Skeletal muscle tissue (tissue), 4 donors: ENCODE data around the gene ST6GALNAC2. TPM values are rescaled to one million over a fixed set of nuclear protein-coding genes. Genes with fewer than 3 reads are reported as not detected.

Experiments used
- H3K27ac ChIP-seq: one replicate; pipeline ENCODE4 v1.7.0; 2013; ENCODE audit warnings: mild to moderate bottlenecking, low read depth, low read length, inconsistent platforms
- H3K27me3 ChIP-seq, 3 donors: one replicate each; pipeline ENCODE4 v1.7.0; 2013; ENCODE audit warnings: low read length in 3 of 3; ENCODE audit not compliant: control insufficient read depth in 3 of 3, insufficient read depth in 3 of 3
- H3K36me3 ChIP-seq, 3 donors: one replicate each; pipeline ENCODE4 v1.7.0; 2013; ENCODE audit warnings: low read length in 3 of 3; ENCODE audit not compliant: control insufficient read depth in 3 of 3, insufficient read depth in 3 of 3
- H3K4me1 ChIP-seq, 3 donors: one replicate each; pipeline ENCODE4 v1.7.0; 2013; ENCODE audit warnings: low read length in 3 of 3, mild to moderate bottlenecking in 3 of 3; ENCODE audit not compliant: control insufficient read depth in 3 of 3, insufficient read depth in 3 of 3
- H3K4me3 ChIP-seq, 3 donors: one replicate each; pipeline ENCODE4 v1.7.0; 2013; ENCODE audit warnings: low read length in 3 of 3
- H3K9ac ChIP-seq, 3 donors: one replicate each; pipeline ENCODE4 v1.7.0; 2013; ENCODE audit warnings: low read length in 3 of 3, mild to moderate bottlenecking in 3 of 3, moderate library complexity in 2 of 3, low read depth in 1 of 3
- H3K9me3 ChIP-seq, 3 donors: one replicate each; pipeline ENCODE4 v1.7.0; 2013; ENCODE audit warnings: low read length in 3 of 3; ENCODE audit not compliant: control insufficient read depth in 3 of 3
- total RNA-seq: library from RNA; depleted of rRNA; stranded (reverse); fragments of >200 nt; gene quantifications from one replicate; pipeline ENCODE4 v1.2.3, GENCODE V29; 2014
- donor health status: Osteomylitis.

Gene ST6GALNAC2
- total RNA-seq, 1 donor from 2014 or later, result 2.6 TPM

DNA sequence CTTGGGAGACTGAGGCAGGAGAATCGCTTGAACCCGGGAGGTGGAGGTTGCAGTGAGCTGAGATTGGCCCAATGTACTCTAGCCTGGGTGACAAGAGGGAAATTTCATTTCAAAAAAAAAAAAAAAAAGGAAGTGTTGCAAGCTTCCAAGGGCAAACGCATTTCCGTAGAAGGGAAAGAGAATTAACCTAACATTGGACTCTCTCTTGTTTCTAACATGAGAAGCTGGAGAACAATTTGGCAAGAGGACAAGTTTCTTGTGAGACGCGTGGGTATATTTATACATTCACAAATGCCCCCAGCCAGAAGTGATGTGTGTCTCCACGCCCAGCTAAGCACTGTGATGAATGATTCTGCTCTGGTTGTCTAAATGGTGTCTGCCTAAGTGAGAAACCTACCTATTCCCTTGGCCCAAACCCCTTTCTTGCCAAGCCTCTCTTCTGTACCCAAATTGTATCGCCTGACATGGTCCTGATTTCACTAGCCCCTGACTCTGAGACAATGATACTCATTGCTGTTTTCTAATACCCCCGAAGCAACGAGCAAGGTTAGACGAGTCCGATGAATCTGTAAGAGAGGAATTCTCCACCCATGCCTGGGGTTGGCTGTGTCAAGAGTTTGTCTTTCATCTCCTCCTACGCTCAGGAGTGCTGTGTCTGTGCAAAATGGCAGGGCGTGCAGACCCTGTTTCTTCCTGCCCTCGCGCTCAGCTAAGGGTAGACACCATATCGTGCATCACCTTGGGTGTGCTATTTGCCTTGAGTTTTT, 14.2 kb upstream of the ST6GALNAC2 start:
- Histone ChIP-seq H3K9ac (no peak overlapping the region), H3K27me3 (peaks cover 3 to 12% (median 7%) of the 10 kb centered on the region in 3 donors), H3K36me3 (no peaks in the 10 kb centered on the region), H3K27ac (no peak overlapping the region), H3K4me3 (no peak overlapping the region), H3K4me1 (peaks cover 0 to 12% (median 6%) of the 10 kb centered on the region in 3 donors), H3K9me3 (no peaks in the 10 kb centered on the region)

DNA sequence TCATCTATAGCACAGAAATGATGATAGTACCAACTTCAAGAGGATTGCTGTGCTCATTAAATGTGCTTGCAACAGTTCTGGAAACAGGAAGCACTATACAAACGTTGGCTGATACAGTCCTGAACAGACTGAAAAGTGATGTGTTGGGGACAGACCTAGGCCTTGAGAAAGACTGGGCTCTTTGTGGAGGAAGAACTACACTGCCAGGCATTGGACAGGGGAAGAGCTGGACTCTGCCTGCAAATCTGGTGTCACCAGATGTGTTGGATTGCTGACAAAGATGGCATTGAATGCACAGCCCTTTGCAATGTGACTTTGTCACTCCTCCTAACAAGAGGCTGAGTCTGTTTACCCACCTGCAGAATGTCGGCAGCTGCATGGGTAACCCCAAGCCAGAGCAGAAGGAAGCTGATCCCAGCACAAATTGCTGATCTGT, 12.4 kb upstream of the ST6GALNAC2 start:
- H3K27me3 ChIP-seq, result peaks cover 3 to 9% (median 7%) of the 10 kb centered on the region in 3 donors
- H3K9me3 ChIP-seq, result no peaks in the 10 kb centered on the region

DNA sequence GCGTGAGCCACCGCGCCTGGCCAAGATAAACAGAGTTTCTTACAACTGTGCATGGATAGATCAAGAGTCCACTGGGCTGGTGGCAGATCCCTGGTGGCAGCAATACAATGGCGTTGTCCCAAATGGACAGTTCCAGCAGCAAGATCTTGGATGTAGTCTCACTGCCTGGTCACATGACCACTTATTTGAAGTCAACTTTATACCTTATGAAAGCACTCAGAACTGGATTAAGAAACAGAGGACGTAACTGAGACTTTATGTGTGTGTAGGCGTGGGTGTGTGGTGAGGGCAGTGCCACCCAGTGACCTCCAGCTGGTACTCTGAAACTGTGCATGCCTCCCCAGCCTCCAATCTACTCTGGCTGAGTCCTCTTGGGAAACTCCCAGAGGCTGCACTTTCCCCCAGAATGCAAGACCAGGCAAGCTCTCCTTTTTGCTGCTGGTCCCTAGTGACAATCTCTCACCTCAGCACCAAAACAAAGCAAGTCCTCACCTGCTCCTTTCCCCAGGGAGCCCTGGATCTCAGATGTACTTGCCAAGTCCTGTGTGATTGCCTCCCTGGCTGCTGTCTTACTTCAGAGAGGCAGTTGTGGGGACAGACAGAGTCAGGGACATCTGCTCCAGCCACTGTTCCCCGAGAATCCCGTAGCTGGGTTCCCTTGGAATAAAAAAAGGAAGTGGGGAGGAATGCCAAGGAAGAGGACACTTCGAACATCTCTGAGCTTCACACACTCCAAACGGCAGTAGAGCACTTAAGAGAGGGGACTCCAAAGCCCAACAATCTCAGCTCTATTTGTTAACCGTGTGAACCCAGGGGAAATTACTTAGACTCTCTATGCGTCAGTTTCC, 11.7 kb upstream of the ST6GALNAC2 start:
- H3K36me3 ChIP-seq, result no peaks in the 10 kb centered on the region
- H3K9me3 ChIP-seq, result no peaks in the 10 kb centered on the region
- H3K27ac ChIP-seq, result no peak overlapping the region
- peaks cover 3 to 9% (median 7%) of the 10 kb centered on the region in 3 donors for H3K27me3 ChIP-seq
- no peak overlapping the region for H3K9ac ChIP-seq
- peaks cover 0 to 12% (median 6%) of the 10 kb centered on the region in 3 donors for H3K4me1 ChIP-seq
- H3K4me3 ChIP-seq, result no peak overlapping the region

More for the DNA sequence above, 12.4 kb upstream of the ST6GALNAC2 start:
- Histone ChIP-seq H3K9ac (no peak overlapping the region), H3K4me3 (no peak overlapping the region), H3K4me1 (peaks cover 0 to 12% (median 6%) of the 10 kb centered on the region in 3 donors), H3K36me3 (no peaks in the 10 kb centered on the region), H3K27ac (no peak overlapping the region)

DNA sequence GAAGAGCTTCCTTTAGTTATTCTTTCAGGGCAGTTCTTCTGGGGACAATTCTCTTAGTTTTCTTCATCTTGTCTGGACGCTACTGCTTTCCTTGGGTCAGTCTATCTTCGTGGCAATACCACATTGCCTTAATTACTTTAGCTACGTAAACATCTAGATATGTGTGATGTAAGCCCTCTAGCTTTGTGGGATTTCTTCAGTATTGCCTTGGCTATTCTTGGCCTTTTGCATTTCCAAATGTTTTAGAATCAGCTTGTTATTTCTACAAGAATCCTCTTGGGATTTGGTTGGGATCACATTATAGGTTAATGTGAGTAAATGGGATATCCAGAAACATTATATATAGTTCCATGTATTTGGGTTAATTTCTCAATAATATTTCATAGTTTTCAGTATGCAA, 9.0 kb upstream of the ST6GALNAC2 start:
- Histone ChIP-seq H3K9ac (no peak overlapping the region), H3K27me3 (peaks cover 0 to 7% (median 3%) of the 10 kb centered on the region in 3 donors), H3K36me3 (no peaks in the 10 kb centered on the region), H3K4me3 (no peak overlapping the region), H3K4me1 (peaks cover 0 to 4% (median 2%) of the 10 kb centered on the region in 3 donors), H3K27ac (no peak overlapping the region), H3K9me3 (no peaks in the 10 kb centered on the region)

DNA sequence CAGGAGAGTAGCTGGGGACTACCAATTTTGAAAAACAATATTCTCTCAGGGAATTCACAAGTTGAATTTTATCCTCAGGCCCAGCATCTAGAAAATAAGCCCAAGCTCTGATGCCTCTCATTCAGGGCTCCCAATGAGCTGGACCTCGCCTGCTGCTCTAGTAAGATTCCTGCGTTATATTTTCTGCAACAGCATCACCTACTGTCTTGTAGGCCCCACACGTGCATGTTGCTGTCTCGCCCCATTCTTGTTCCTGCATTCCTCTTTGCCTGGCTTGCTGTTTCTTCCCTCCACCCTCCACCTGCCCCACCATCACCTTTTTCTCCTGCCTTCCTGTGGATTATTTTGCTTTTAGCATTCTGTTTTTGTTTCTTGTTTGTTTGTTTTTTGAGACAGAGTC, 8.3 kb upstream of the ST6GALNAC2 start:
- peaks cover 0 to 7% (median 3%) of the 10 kb centered on the region in 3 donors for H3K27me3 ChIP-seq
- H3K36me3 ChIP-seq, result no peaks in the 10 kb centered on the region
- H3K4me1 ChIP-seq, result peaks cover 0 to 4% (median 2%) of the 10 kb centered on the region in 3 donors
- no peak overlapping the region for H3K9ac ChIP-seq
- H3K9me3 ChIP-seq, result no peaks in the 10 kb centered on the region
- no peak overlapping the region for H3K27ac ChIP-seq
- no peak overlapping the region for H3K4me3 ChIP-seq

DNA sequence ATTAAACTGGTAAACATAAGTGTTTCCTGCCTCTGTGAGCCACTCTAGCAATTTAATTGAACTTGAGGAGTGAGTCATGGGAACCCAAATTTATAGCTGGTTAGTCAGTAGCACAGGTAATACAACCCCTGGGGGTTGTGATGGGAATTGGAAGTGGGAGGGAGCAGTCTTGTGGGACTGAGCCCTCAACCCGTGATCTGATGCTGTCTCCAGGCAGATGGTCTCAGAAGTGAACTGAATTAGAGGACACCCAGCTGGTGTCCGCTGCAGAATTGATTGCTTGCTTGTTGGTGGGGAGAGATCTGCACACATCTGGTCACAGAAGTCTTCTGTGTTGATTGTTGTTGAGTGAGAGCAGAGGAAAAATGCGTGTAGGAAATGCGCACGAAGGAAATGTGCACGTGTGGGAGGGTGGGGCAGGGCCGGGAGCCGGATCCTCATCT, 7.7 kb upstream of the ST6GALNAC2 start:
- H3K4me1 ChIP-seq, result peaks cover 0 to 4% (median 2%) of the 10 kb centered on the region in 3 donors
- no peak overlapping the region for H3K4me3 ChIP-seq
- H3K27me3 ChIP-seq, result peaks cover 0 to 10% (median 3%) of the 10 kb centered on the region in 3 donors
- H3K9ac ChIP-seq, result no peak overlapping the region
- H3K9me3 ChIP-seq, result no peaks in the 10 kb centered on the region
- no peaks in the 10 kb centered on the region for H3K36me3 ChIP-seq
- H3K27ac ChIP-seq, result no peak overlapping the region

DNA sequence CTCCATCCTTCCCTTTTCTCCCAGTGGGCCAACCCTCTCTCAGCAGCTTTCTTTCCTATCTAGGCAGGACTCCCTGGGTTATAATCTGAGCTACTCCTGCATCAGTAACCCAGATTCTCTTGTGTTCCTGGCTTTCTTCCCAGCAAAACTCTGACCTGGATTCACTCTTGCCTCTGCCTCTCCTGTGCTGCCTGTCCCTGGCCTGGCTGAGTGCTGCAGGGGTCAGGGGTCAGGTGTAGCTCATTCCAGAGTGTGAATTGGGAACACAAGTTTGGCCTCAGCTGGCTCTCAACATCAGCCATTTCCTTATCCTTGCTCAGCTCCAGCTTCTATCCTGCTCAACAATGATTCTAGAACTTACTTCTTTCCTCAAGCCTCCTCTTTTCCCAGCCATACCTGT, 2.5 kb upstream of the ST6GALNAC2 start:
- Histone ChIP-seq H3K27me3 (peaks cover 7 to 23% (median 11%) of the 10 kb centered on the region in 3 donors), H3K9me3 (no peaks in the 10 kb centered on the region)

DNA sequence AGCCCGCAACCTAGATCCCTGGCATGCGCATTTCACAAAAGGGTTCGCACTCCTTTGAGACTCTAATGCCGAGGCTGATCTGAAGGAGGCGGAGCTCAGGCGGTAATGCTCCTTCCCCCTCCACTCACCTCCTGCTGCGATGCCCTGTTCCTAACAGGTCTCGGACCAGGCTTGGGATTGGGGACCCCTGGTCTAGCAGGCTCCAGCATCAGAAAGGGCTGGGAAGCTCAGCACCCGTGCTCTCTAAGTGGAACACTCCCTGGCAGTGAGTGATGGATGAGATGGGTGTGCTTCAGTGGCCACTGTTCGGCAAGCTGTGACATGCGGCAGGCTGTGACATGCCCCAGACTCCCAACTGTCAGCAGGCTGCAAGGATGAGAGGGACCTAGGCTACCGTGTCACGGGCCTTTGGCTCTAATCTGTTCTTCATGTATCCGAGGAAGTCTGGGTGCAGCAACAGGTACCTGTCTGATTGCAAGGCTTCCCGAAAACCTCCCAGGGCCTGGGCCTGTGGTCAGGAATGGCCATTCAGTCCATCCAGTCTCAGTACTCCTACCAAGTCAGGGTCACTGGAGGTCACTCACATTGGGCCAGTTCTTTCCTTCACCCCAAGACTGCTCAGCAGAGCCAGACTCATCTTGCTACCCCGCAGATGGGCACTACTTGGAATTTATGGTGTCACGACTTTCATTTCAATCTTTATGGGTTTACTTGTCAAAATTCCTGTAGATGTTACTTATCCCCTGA, 1.3 kb upstream of the ST6GALNAC2 start:
- H3K27ac ChIP-seq, result no peak overlapping the region
- peaks cover 10 to 17% (median 14%) of the 10 kb centered on the region in 3 donors for H3K4me1 ChIP-seq
- H3K4me3 ChIP-seq, result no peak overlapping the region
- peaks cover 7 to 23% (median 11%) of the 10 kb centered on the region in 3 donors for H3K27me3 ChIP-seq
- H3K9ac ChIP-seq, result peak overlapping the region in 1 of 3 donors; percentile 45
- no peaks in the 10 kb centered on the region for H3K9me3 ChIP-seq
- no peaks in the 10 kb centered on the region for H3K36me3 ChIP-seq

More for the DNA sequence above, 2.5 kb upstream of the ST6GALNAC2 start:
- H3K4me3 ChIP-seq, result no peak overlapping the region
- H3K27ac ChIP-seq, result no peak overlapping the region
- no peaks in the 10 kb centered on the region for H3K36me3 ChIP-seq
- peaks cover 10 to 17% (median 12%) of the 10 kb centered on the region in 3 donors for H3K4me1 ChIP-seq
- H3K9ac ChIP-seq, result no peak overlapping the region

DNA sequence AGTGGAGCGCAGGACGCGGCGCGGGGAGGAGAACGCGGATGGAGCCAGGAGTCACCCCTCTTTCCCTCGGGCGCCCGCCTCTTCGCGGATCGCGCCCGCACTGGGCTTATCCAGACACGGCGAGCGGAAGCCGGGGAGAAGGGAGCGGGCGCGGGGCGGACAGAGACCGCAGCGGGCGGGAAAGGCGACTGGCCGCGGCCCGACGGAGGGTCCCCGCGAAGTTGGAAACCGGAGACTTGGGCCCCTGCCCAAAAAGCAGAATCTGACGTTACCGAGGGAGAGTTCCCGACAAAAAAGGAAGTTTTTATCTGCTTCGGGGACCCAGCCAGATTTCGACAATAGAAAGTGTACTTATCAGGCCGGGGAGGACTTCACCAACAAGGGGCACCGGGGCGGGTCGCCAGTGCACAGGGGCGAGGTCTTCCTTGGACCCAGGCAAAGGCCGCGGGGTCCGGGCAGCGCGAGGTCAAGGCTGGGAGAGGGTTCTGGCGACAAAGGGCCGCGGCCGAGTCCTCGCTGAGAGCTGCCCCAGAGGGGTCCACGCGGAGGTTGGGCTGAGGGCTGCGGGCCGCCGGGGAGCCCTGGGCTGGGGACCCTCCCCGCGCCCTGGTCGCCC, 519 bp downstream of the ST6GALNAC2 start:
- H3K9ac ChIP-seq, result peak overlapping the region; percentile 74 to 88 (median 82)
- no peaks in the 10 kb centered on the region for H3K9me3 ChIP-seq
- H3K27me3 ChIP-seq, result peaks cover 7 to 23% (median 11%) of the 10 kb centered on the region in 3 donors
- H3K36me3 ChIP-seq, result no peaks in the 10 kb centered on the region
- H3K27ac ChIP-seq, result no peak overlapping the region
- peaks cover 16 to 28% (median 26%) of the 10 kb centered on the region in 3 donors for H3K4me1 ChIP-seq
- H3K4me3 ChIP-seq, result peak overlapping the region; percentile 74 to 81 (median 77)
